ENCODE results near the gene PRKAG2. TPM values are rescaled to one million over a fixed set of nuclear protein-coding genes. Genes with fewer than 3 reads are reported as not detected.

Gene PRKAG2
- total and polyA plus RNA-seq, 2 experiments from 2014 or later, result 9.1 to 14.9 TPM

- ATAC-seq (no peak), DNase-seq (ENCODE audit: low spot score) (no peak)
- H3K27me3 ChIP-seq (ENCODE audit: insufficient read depth), result no peaks in the 10 kb centered on the region
- no peak overlapping the region for H3K4me2 ChIP-seq
- H3K4me1 Mint-ChIP-seq, result no peaks in the 10 kb centered on the region; the same call in 2 of the 3 replicates
- H3K4me3 ChIP-seq, result no peak overlapping the region
- H3K36me3 ChIP-seq (ENCODE audit: insufficient read depth), result no peaks in the 10 kb centered on the region
- peaks cover 8% of the 10 kb centered on the region for H3K27me3 Mint-ChIP-seq (ENCODE audit: insufficient read depth, low read depth, poor library complexity)
- H3K36me3 Mint-ChIP-seq (ENCODE audit: low read depth), result no peaks in the 10 kb centered on the region
- no peaks in the 10 kb centered on the region for H3K9me2 ChIP-seq (ENCODE audit: insufficient read depth)
- H3F3A ChIP-seq (replicated peaks; ENCODE audit: low read depth), result no peaks in the 10 kb centered on the region
- H3K4me1 ChIP-seq (ENCODE audit: insufficient read depth), result no peaks in the 10 kb centered on the region
- no peak overlapping the region for H3K4me3 Mint-ChIP-seq
- no peaks in the 10 kb centered on the region for H4K20me1 ChIP-seq (replicated peaks; ENCODE audit: insufficient read depth)
- no peaks in the 10 kb centered on the region for H3K79me2 ChIP-seq (replicated peaks; ENCODE audit: insufficient read depth)
- H3K9me3 Mint-ChIP-seq, result no peaks in the 10 kb centered on the region; the same call in 2 of the 3 replicates
- no peak overlapping the region for H3K27ac ChIP-seq (ENCODE audit: low read depth)
- no peak overlapping the region for H3K27ac Mint-ChIP-seq
- no peak for TF ChIP-seq STAT1 (IDR thresholded peaks at IDR 0.05; ENCODE audit: unreplicated experiment)
- TF ChIP-seq EZH2phosphoT487 (IDR thresholded peaks at IDR 0.05; ENCODE audit: unreplicated experiment), result no peak
- TF ChIP-seq CREB1 (CRISPR knock-in tag; IDR thresholded peaks at IDR 0.05; ENCODE audit: low read depth), result no peak
- no peak for TF ChIP-seq JUNB (IDR thresholded peaks at IDR 0.05; ENCODE audit: unreplicated experiment)
- TF ChIP-seq, protein P1, sequence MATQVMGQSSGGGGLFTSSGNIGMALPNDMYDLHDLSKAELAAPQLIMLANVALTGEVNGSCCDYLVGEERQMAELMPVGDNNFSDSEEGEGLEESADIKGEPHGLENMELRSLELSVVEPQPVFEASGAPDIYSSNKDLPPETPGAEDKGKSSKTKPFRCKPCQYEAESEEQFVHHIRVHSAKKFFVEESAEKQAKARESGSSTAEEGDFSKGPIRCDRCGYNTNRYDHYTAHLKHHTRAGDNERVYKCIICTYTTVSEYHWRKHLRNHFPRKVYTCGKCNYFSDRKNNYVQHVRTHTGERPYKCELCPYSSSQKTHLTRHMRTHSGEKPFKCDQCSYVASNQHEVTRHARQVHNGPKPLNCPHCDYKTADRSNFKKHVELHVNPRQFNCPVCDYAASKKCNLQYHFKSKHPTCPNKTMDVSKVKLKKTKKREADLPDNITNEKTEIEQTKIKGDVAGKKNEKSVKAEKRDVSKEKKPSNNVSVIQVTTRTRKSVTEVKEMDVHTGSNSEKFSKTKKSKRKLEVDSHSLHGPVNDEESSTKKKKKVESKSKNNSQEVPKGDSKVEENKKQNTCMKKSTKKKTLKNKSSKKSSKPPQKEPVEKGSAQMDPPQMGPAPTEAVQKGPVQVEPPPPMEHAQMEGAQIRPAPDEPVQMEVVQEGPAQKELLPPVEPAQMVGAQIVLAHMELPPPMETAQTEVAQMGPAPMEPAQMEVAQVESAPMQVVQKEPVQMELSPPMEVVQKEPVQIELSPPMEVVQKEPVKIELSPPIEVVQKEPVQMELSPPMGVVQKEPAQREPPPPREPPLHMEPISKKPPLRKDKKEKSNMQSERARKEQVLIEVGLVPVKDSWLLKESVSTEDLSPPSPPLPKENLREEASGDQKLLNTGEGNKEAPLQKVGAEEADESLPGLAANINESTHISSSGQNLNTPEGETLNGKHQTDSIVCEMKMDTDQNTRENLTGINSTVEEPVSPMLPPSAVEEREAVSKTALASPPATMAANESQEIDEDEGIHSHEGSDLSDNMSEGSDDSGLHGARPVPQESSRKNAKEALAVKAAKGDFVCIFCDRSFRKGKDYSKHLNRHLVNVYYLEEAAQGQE (IDR thresholded peaks at IDR 0.05; ENCODE audit: unreplicated experiment), result no peak
- TF ChIP-seq ZNF331 (CRISPR knock-in tag; IDR thresholded peaks at IDR 0.05; ENCODE audit: low read depth), result no peak
- no peak for TF ChIP-seq EZH2 (IDR thresholded peaks at IDR 0.05; ENCODE audit: low read depth, unreplicated experiment)
- no peak for TF ChIP-seq POLR2AphosphoS5 (IDR thresholded peaks at IDR 0.05; ENCODE audit: low read depth)
- no peak for TF ChIP-seq ZNF114 (CRISPR knock-in tag; IDR thresholded peaks at IDR 0.05)
- no peak for TF ChIP-seq ETS1 (IDR thresholded peaks at IDR 0.05)
- TF ChIP-seq NANOG (IDR thresholded peaks at IDR 0.05; ENCODE audit: borderline replicate concordance), result no peak
- TF ChIP-seq, protein P2, sequence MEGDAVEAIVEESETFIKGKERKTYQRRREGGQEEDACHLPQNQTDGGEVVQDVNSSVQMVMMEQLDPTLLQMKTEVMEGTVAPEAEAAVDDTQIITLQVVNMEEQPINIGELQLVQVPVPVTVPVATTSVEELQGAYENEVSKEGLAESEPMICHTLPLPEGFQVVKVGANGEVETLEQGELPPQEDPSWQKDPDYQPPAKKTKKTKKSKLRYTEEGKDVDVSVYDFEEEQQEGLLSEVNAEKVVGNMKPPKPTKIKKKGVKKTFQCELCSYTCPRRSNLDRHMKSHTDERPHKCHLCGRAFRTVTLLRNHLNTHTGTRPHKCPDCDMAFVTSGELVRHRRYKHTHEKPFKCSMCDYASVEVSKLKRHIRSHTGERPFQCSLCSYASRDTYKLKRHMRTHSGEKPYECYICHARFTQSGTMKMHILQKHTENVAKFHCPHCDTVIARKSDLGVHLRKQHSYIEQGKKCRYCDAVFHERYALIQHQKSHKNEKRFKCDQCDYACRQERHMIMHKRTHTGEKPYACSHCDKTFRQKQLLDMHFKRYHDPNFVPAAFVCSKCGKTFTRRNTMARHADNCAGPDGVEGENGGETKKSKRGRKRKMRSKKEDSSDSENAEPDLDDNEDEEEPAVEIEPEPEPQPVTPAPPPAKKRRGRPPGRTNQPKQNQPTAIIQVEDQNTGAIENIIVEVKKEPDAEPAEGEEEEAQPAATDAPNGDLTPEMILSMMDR (conservative IDR thresholded peaks at IDR 0.05; ENCODE audit: low read depth in 2 of 2), result no peak
- TF ChIP-seq, protein P3, sequence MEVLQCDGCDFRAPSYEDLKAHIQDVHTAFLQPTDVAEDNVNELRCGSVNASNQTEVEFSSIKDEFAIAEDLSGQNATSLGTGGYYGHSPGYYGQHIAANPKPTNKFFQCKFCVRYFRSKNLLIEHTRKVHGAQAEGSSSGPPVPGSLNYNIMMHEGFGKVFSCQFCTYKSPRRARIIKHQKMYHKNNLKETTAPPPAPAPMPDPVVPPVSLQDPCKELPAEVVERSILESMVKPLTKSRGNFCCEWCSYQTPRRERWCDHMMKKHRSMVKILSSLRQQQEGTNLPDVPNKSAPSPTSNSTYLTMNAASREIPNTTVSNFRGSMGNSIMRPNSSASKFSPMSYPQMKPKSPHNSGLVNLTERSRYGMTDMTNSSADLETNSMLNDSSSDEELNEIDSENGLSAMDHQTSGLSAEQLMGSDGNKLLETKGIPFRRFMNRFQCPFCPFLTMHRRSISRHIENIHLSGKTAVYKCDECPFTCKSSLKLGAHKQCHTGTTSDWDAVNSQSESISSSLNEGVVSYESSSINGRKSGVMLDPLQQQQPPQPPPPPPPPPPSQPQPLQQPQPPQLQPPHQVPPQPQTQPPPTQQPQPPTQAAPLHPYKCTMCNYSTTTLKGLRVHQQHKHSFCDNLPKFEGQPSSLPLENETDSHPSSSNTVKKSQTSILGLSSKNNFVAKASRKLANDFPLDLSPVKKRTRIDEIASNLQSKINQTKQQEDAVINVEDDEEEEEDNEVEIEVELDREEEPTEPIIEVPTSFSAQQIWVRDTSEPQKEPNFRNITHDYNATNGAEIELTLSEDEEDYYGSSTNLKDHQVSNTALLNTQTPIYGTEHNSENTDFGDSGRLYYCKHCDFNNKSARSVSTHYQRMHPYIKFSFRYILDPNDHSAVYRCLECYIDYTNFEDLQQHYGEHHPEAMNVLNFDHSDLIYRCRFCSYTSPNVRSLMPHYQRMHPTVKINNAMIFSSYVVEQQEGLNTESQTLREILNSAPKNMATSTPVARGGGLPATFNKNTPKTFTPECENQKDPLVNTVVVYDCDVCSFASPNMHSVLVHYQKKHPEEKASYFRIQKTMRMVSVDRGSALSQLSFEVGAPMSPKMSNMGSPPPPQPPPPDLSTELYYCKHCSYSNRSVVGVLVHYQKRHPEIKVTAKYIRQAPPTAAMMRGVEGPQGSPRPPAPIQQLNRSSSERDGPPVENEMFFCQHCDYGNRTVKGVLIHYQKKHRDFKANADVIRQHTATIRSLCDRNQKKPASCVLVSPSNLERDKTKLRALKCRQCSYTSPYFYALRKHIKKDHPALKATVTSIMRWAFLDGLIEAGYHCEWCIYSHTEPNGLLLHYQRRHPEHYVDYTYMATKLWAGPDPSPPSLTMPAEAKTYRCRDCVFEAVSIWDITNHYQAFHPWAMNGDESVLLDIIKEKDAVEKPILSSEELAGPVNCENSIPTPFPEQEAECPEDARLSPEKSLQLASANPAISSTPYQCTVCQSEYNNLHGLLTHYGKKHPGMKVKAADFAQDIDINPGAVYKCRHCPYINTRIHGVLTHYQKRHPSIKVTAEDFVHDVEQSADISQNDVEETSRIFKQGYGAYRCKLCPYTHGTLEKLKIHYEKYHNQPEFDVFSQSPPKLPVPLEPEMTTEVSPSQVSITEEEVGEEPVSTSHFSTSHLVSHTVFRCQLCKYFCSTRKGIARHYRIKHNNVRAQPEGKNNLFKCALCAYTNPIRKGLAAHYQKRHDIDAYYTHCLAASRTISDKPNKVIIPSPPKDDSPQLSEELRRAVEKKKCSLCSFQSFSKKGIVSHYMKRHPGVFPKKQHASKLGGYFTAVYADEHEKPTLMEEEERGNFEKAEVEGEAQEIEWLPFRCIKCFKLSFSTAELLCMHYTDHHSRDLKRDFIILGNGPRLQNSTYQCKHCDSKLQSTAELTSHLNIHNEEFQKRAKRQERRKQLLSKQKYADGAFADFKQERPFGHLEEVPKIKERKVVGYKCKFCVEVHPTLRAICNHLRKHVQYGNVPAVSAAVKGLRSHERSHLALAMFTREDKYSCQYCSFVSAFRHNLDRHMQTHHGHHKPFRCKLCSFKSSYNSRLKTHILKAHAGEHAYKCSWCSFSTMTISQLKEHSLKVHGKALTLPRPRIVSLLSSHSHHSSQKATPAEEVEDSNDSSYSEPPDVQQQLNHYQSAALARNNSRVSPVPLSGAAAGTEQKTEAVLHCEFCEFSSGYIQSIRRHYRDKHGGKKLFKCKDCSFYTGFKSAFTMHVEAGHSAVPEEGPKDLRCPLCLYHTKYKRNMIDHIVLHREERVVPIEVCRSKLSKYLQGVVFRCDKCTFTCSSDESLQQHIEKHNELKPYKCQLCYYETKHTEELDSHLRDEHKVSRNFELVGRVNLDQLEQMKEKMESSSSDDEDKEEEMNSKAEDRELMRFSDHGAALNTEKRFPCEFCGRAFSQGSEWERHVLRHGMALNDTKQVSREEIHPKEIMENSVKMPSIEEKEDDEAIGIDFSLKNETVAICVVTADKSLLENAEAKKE (CRISPR knock-in tag; IDR thresholded peaks at IDR 0.05), result no peak
- no peak overlapping the region for H2AFZ ChIP-seq
Measured at GRCh38 chr7:151655555-151655954, 221.4 kb downstream of the PRKAG2 start.
